Amniotic epithelial cell (primary cell): ENCODE data around the gene PTPRA.
"Not testable (repeated sequence)": the region's sequence is repeated elsewhere in the genome, so short reads cannot be mapped to it uniquely, and the experiment has no call there.

Experiments used
- DNase-seq: peaks from one replicate; pipeline ENCODE4 v3.0.0-alpha.2; 2010; ENCODE audit warnings: low read depth

PTPRA gene

GRCh38 chr20:3045042-3045815 lies 171.9 kb downstream of the PTPRA start:
- peak; percentile 74 for DNase-seq

GRCh38 chr20:3045816-3046676 lies 172.8 kb downstream of the PTPRA start, which contains the start of gene MRPS26:
TSS of gene MRPS26 (plus strand) at chr20:3046052. CDS start at chr20:3046069, 17 bp downstream.
- DNase-seq, result peak; percentile 75

- no peak for DNase-seq
Observed at GRCh38 chr20:3046677-3047462, 173.6 kb downstream of the PTPRA start.

GRCh38 chr20:3047486-3048419 lies 174.5 kb downstream of the PTPRA start:
- no peak for DNase-seq

GRCh38 chr20:3051385-3052019 lies 178.2 kb downstream of the PTPRA start:
- DNase-seq, result no peak

- no peak for DNase-seq
Observed at GRCh38 chr20:3059489-3059888, 186.2 kb downstream of the PTPRA start.

- not testable (repeated sequence) for DNase-seq
Observed at GRCh38 chr20:3064119-3064518, 190.8 kb downstream of the PTPRA start.

GRCh38 chr20:3067139-3068014 lies 194.1 kb downstream of the PTPRA start:
- DNase-seq, result peak; percentile 33

- no peak for DNase-seq
Observed at GRCh38 chr20:3068075-3068474, 194.8 kb downstream of the PTPRA start.

GRCh38 chr20:3068986-3069900 lies 196.0 kb downstream of the PTPRA start:
- DNase-seq, result peak; percentile 54

GRCh38 chr20:3070725-3071124 lies 197.4 kb downstream of the PTPRA start:
- DNase-seq, result no peak

- no peak for DNase-seq
Observed at GRCh38 chr20:3071266-3071609, 198.0 kb downstream of the PTPRA start.

GRCh38 chr20:3071610-3072529 lies 198.6 kb downstream of the PTPRA start, which contains the start of gene OXT:
TSS of gene OXT (plus strand) at chr20:3071620. CDS start at chr20:3071656, 36 bp downstream.
- no peak for DNase-seq

GRCh38 chr20:3072530-3073250 lies 199.4 kb downstream of the PTPRA start:
- DNase-seq, result no peak

- DNase-seq, result not testable (repeated sequence)
Observed at GRCh38 chr20:3073251-3073643, 200.0 kb downstream of the PTPRA start.

- DNase-seq, result no peak
Observed at GRCh38 chr20:3074812-3075211, 201.5 kb downstream of the PTPRA start.

- DNase-seq, result not testable (repeated sequence)
Observed at GRCh38 chr20:3075315-3075714, 202.0 kb downstream of the PTPRA start.
